GM19372 (cell line): Measurements from ENCODE around the gene SLC26A9.

Source experiments
- ATAC-seq: cut with Tn5 transposase; IDR thresholded peaks from one replicate; pipeline ENCODE4 v1.9.1; 2021; ENCODE audit warnings: mild to moderate bottlenecking, low read depth, moderate library complexity; ENCODE audit not compliant: unreplicated experiment

The SLC26A9 gene

GRCh38 chr1:205943245-205943644 lies at the start of gene SLC26A9:
SLC26A9 (minus strand) TSS chr1:205943456; CDS start chr1:205935820, 7,636 bp downstream.
- ATAC-seq, result no peak

- no peak for ATAC-seq
Measured at GRCh38 chr1:205992218-205992882, 49.1 kb upstream of the SLC26A9 start.

- no peak for ATAC-seq
Measured at GRCh38 chr1:205991237-205991636, 48.0 kb upstream of the SLC26A9 start.

- no peak for ATAC-seq
Measured at GRCh38 chr1:205990226-205990625, 47.0 kb upstream of the SLC26A9 start.

GRCh38 chr1:205989786-205990185 lies 46.5 kb upstream of the SLC26A9 start:
- no peak for ATAC-seq

GRCh38 chr1:205988585-205988995 lies 45.3 kb upstream of the SLC26A9 start:
- no peak for ATAC-seq

GRCh38 chr1:205986861-205987260 lies 43.6 kb upstream of the SLC26A9 start:
- ATAC-seq, result no peak

- no peak for ATAC-seq
Measured at GRCh38 chr1:205986292-205986691, 43.0 kb upstream of the SLC26A9 start.

- no peak for ATAC-seq
Measured at GRCh38 chr1:205985330-205986005, 42.2 kb upstream of the SLC26A9 start.

GRCh38 chr1:205983925-205984725 lies 40.9 kb upstream of the SLC26A9 start:
- ATAC-seq, result no peak

- ATAC-seq, result no peak
Measured at GRCh38 chr1:205981257-205981656, 38.0 kb upstream of the SLC26A9 start.

- no peak for ATAC-seq
Measured at GRCh38 chr1:205980237-205980870, 37.1 kb upstream of the SLC26A9 start.

GRCh38 chr1:205979301-205979700 lies 36.0 kb upstream of the SLC26A9 start:
- no peak for ATAC-seq

GRCh38 chr1:205978676-205979075 lies 35.4 kb upstream of the SLC26A9 start:
- no peak for ATAC-seq

- ATAC-seq, result no peak
Measured at GRCh38 chr1:205977402-205978014, 34.3 kb upstream of the SLC26A9 start.

- ATAC-seq, result no peak
Measured at GRCh38 chr1:205976708-205977401, 33.6 kb upstream of the SLC26A9 start.

GRCh38 chr1:205976036-205976435 lies 32.8 kb upstream of the SLC26A9 start:
- no peak for ATAC-seq

GRCh38 chr1:205975387-205975998 lies 32.2 kb upstream of the SLC26A9 start:
- no peak for ATAC-seq

GRCh38 chr1:205974712-205975111 lies 31.5 kb upstream of the SLC26A9 start:
- no peak for ATAC-seq
